Hepatocyte (in vitro differentiated cells): Measurements from ENCODE around the gene BAZ1A. TPM values are rescaled to one million over a fixed set of nuclear protein-coding genes. Genes with fewer than 3 reads are reported as not detected.

Source experiments
- DNase-seq: peaks from one replicate; pipeline ENCODE4 v3.0.0-alpha.2; 2016; ENCODE audit warnings: low spot score
- H2AFZ ChIP-seq: fragments of 200-600 bp; sonication (generic); 2 replicates; pipeline ENCODE4 v1.6.0; 2016; ENCODE audit warnings: antibody characterized with exemption, mild to moderate bottlenecking
- H3K27ac ChIP-seq: fragments of 200-600 bp; sonication (generic); 2 replicates; pipeline ENCODE4 v1.5.1; 2016; ENCODE audit warnings: mild to moderate bottlenecking
- H3K27me3 ChIP-seq: fragments of 200-600 bp; sonication (generic); 2 replicates; pipeline ENCODE4 v1.6.1; 2016
- H3K36me3 ChIP-seq: fragments of 200-600 bp; sonication (generic); replicated peaks from 2 replicates; pipeline ENCODE4 v1.5.1; 2016; ENCODE audit warnings: low read depth; ENCODE audit not compliant: insufficient read depth
- H3K4me1 ChIP-seq: fragments of 200-600 bp; sonication (generic); 2 replicates; pipeline ENCODE4 v1.5.1; 2016; ENCODE audit warnings: mild to moderate bottlenecking, moderate library complexity; ENCODE audit not compliant: insufficient read depth
- H3K4me2 ChIP-seq: fragments of 200-600 bp; sonication (generic); 2 replicates; pipeline ENCODE4 v1.6.0; 2016
- H3K4me3 ChIP-seq: fragments of 200-600 bp; sonication (generic); 2 replicates; pipeline ENCODE4 v1.5.1; 2016; ENCODE audit warnings: mild to moderate bottlenecking
- H3K79me2 ChIP-seq: fragments of 200-600 bp; sonication (generic); 2 replicates; pipeline ENCODE4 v1.6.0; 2017; ENCODE audit warnings: mild to moderate bottlenecking
- H3K9me2 ChIP-seq: fragments of 200-600 bp; sonication (generic); replicated peaks from 2 replicates; pipeline ENCODE4 v1.6.0; 2017; ENCODE audit warnings: mild to moderate bottlenecking; ENCODE audit not compliant: insufficient read depth
- H3K9me3 ChIP-seq: fragments of 200-600 bp; sonication (generic); 2 replicates; pipeline ENCODE4 v1.5.1; 2016; ENCODE audit warnings: low read depth, mild to moderate bottlenecking
- H4K20me1 ChIP-seq: fragments of 200-600 bp; sonication (generic); 2 replicates; pipeline ENCODE4 v1.6.0; 2016; ENCODE audit warnings: mild to moderate bottlenecking; ENCODE audit not compliant: insufficient read depth, poor library complexity, severe bottlenecking
- CTCF ChIP-seq: fragments of 200-600 bp; sonication (generic); IDR thresholded peaks from 2 replicates; pipeline ENCODE4 v1.5.1; 2016; ENCODE audit warnings: antibody characterized with exemption, mild to moderate bottlenecking; ENCODE audit not compliant: poor library complexity
- EZH2 ChIP-seq: fragments of 200-600 bp; sonication (generic); IDR thresholded peaks from 2 replicates; pipeline ENCODE4 v1.6.1; 2016; ENCODE audit warnings: antibody characterized with exemption, mild to moderate bottlenecking, borderline replicate concordance
- EZH2phosphoT487 ChIP-seq: fragments of 200-600 bp; sonication (generic); IDR thresholded peaks from one replicate; pipeline ENCODE4 v1.6.1; 2018; ENCODE audit warnings: antibody characterized with exemption, mild to moderate bottlenecking, low read depth, moderate library complexity; ENCODE audit not compliant: unreplicated experiment, severe bottlenecking
- WGBS: methylation state at CpG from one replicate; pipeline ENCODE4 v1.1.6; 2016; ENCODE audit warnings: low lambda C conversion rate; ENCODE audit errors: missing lambda C conversion rate; 5-methylcytosine and 5-hydroxymethylcytosine counted together
- polyA plus RNA-seq: library from polyadenylated mRNA; unstranded; fragments of >200 nt; fragmentation: Nextera tagmentation; extraction: Ambion mirVana; gene quantifications from 2 replicates; pipeline ENCODE4 v1.2.1, GENCODE V29; 2016
- total RNA-seq: library from RNA; depleted of rRNA; stranded (reverse); fragments of >200 nt; gene quantifications from 2 replicates; pipeline ENCODE4 v1.2.3, GENCODE V29; 2014

BAZ1A gene
- total and polyA plus RNA-seq, 2 experiments from 2014 or later = 20.9 to 24.7 TPM

GRCh38 chr14:34883954-34884353, 8.8 kb upstream of the BAZ1A start:
- 94% methylated on average over 4 of the region's 4 CpGs for WGBS
- H3K4me1 ChIP-seq = no peaks in the 10 kb centered on the region
- no peaks in the 10 kb centered on the region for H3K36me3 ChIP-seq
- H4K20me1 ChIP-seq = no peaks in the 10 kb centered on the region
- no peak for TF ChIP-seq EZH2
- TF ChIP-seq CTCF = no peak
- no peak for TF ChIP-seq EZH2phosphoT487
- H3K27me3 ChIP-seq = no peaks in the 10 kb centered on the region
- no peak overlapping the region for H3K4me3 ChIP-seq
- no peak overlapping the region for H2AFZ ChIP-seq
- H3K4me2 ChIP-seq = no peak overlapping the region
- DNase-seq = no peak
- H3K9me3 ChIP-seq = no peaks in the 10 kb centered on the region
- H3K79me2 ChIP-seq = no peaks in the 10 kb centered on the region
- H3K9me2 ChIP-seq = no peaks in the 10 kb centered on the region
- H3K27ac ChIP-seq = no peak overlapping the region

DNA sequence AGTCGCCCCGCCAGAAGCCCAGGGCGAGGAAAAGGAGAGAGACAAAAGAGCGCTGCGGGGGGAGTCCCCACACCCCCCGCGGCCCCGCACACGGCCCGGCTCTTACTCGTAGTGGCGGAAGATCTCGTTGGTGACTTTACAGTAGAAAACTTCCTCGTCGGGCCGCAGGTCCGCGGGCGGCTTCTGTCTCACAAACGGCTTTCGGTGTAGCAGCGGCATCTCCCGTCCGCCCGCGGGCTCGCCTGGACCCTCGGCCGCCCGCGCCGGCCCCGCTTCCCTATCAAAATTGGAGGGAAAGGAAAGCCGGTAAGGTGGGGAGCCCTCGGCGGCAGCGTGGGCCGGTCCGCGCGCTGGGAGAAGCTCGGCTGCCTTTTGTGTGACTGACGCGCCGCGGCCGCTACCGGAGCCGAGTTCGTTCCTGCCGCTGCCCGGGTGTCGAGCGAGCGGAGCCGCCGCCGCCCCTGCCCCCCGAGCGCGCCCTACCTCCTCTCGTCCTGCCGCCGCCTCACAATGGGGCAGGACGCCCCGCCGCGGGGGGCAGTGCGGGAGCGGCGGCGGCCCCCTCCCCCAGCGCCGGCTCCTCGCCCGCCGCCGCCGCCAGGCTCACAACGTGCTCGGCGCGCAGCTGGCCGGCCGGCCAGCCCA, 652 bp downstream of the BAZ1A start:
- Histone ChIP-seq H3K27me3 (no peaks in the 10 kb centered on the region), H3K79me2 (peaks cover 36% of the 10 kb centered on the region), H3K4me1 (peaks cover 14% of the 10 kb centered on the region), H3K4me2 (peak overlapping the region; percentile 79), H3K36me3 (no peaks in the 10 kb centered on the region), H3K27ac (peak overlapping the region; percentile 99), H3K4me3 (peak overlapping the region; percentile 92), H3K9me3 (no peaks in the 10 kb centered on the region), H2AFZ (peak overlapping the region; percentile 92), H4K20me1 (no peaks in the 10 kb centered on the region), H3K9me2 (no peaks in the 10 kb centered on the region)
- DNase-seq = peak; percentile 76
- TF ChIP-seq CTCF (peak; percentile 20), EZH2 (no peak), EZH2phosphoT487 (no peak)
- WGBS = 0% methylated on average over 24 of the region's 85 CpGs

DNA sequence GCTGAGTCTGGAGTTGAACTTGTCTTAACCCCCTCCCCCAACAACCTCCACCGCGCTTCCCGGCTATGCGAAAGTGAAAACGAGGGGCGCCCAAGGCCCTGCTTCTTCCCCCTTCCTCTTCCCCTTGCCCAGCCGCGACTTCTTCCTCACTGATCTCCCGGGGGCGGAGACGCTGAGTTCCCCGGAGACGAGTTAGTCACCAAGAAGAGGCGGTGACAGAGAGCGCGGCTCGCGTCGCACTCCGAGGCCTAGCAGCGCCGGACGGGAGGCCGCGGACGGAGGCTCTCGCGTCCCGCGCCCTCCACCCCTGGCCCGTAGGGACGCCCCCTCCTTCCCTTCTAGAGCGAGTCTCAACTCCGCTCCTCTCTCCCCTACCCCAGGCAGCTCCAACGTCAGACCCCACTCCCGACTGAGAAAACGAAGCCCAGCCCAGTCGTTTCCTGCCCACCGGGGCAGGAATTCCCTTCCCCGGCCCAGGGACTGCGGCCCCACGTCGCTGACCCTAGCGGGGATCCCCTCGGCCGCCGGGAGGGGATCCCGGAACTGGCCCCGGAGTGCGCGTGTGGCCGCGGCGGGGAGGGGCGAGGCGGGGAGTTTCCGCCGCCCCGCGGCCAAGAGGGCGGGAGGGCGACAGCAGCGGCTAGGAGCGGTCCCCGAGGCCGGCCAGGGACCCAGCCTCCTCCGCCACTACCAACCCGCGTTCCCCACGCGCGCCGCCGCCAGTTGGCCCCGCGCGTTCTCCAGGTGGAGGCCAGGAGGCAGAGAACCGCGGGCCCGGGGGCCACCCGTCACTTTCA, 1.4 kb downstream of the BAZ1A start:
- Histone ChIP-seq H3K79me2 (peaks cover 43% of the 10 kb centered on the region), H3K9me3 (no peaks in the 10 kb centered on the region), H3K4me2 (peak overlapping the region; percentile 79), H2AFZ (peak overlapping the region; percentile 92), H3K27ac (peak overlapping the region; percentile 99), H4K20me1 (no peaks in the 10 kb centered on the region), H3K4me3 (peak overlapping the region; percentile 92), H3K4me1 (peaks cover 14% of the 10 kb centered on the region), H3K27me3 (no peaks in the 10 kb centered on the region), H3K36me3 (no peaks in the 10 kb centered on the region), H3K9me2 (no peaks in the 10 kb centered on the region)
- no peak for TF ChIP-seq CTCF
- no peak for TF ChIP-seq EZH2phosphoT487
- TF ChIP-seq EZH2 = no peak
- peak; percentile 81 for DNase-seq
- under 1% methylated on average over 49 of the region's 81 CpGs for WGBS
